HCT116 (cell line): ENCODE results near the gene HIP1R. TPM values are rescaled to one million over a fixed set of nuclear protein-coding genes. Genes with fewer than 3 reads are reported as not detected.

Source experiments
- ATAC-seq: fragments of 200-7000 bp; cut with Tn5 transposase; 2 replicates; pipeline ENCODE4 v1.9.1; 2020; ENCODE audit warnings: mild to moderate bottlenecking, moderate library complexity
- BruUV-seq: library from RNA; stranded (reverse); fragments of 400-500 nt; replicated peaks from 2 replicates; lab custom pipeline; 2021; lab: Mats Ljungman, UMichigan
- CTCF ChIA-PET: fragments of 300-600 bp; sonication (Branson Sonifier 250); formaldehyde crosslinking; loops from one replicate; lab custom pipeline; 2021; ENCODE audit warnings: antibody characterized with exemption; lab: Charles Lee
- POLR2A ChIA-PET: fragments of 300-600, 350-600 bp; sonication (Branson Sonifier 250); formaldehyde crosslinking; loops from one replicate; lab custom pipeline; 2021; ENCODE audit warnings: antibody characterized with exemption; lab: Charles Lee
- RAD21 ChIA-PET, 2 experiments: fragments of 300-600 bp; sonication (Branson Sonifier 250); formaldehyde crosslinking; loops; one replicate each; lab custom pipeline; 2023; ENCODE audit warnings: low total read pairs in 2 of 2; ENCODE audit not compliant: uncharacterized antibody in 2 of 2, unreplicated experiment in 2 of 2, low non-redundant PET in 1 of 2; lab: Charles Lee
- DNase-seq: peaks from one replicate; pipeline ENCODE4 v3.0.0-alpha.2; 2010; ENCODE audit warnings: low read depth, low spot score
- H2AFZ ChIP-seq: fragments of 200-600 bp; shearing (Covaris generic), sonication (generic); 2 replicates; pipeline ENCODE4 v1.6.1; 2017; ENCODE audit warnings: low read depth, mixed run types, mixed read lengths, antibody characterized with exemption, low read length; ENCODE audit not compliant: poor library complexity, severe bottlenecking
- H3K27ac ChIP-seq: 2 replicates; pipeline ENCODE4 v1.5.1; 2012; ENCODE audit warnings: low read depth, low read length
- H3K27me3 ChIP-seq: fragments of 200-600 bp; sonication (generic); 2 replicates; pipeline ENCODE4 v1.6.1; 2016; ENCODE audit warnings: mixed run types, low read length, mixed read lengths; ENCODE audit not compliant: insufficient read depth
- H3K36me3 ChIP-seq, 2 experiments: fragments of 200-500 bp in 1 of 2; fragments of 200-600 bp in 1 of 2; sonication (Bioruptor generic) in 1 of 2; sonication (generic) in 1 of 2; 2 replicates each; pipeline versions ENCODE4 v1.5.1 to v1.6.1; 2014 to 2016; ENCODE audit warnings: low read length in 2 of 2, inconsistent platforms in 1 of 2, mixed read lengths in 1 of 2, mixed run types in 1 of 2; ENCODE audit not compliant: insufficient read depth in 2 of 2, control insufficient read depth in 1 of 2
- H3K4me1 ChIP-seq, 2 experiments: fragments of 200-600 bp in 1 of 2; sonication (generic) in 1 of 2; 2 replicates each; pipeline versions ENCODE4 v1.5.1 to v1.6.1; 2012 to 2017; ENCODE audit warnings: low read length in 2 of 2, inconsistent platforms in 1 of 2, mild to moderate bottlenecking in 1 of 2, mixed read lengths in 1 of 2, mixed run types in 1 of 2, moderate library complexity in 1 of 2; ENCODE audit not compliant: insufficient read depth in 2 of 2, control insufficient read depth in 1 of 2
- H3K4me2 ChIP-seq: fragments of 200-600 bp; sonication (generic); 2 replicates; pipeline ENCODE4 v1.6.1; 2017; ENCODE audit warnings: mixed run types, low read length, mixed read lengths
- H3K4me3 ChIP-seq, 2 experiments: fragments of 200-600 bp in 1 of 2; sonication (generic) in 1 of 2; replicated peaks in 1 of 2; 2 replicates each; pipeline ENCODE4 v1.5.1; 2011 to 2016; ENCODE audit warnings: low read length in 2 of 2, control low read depth in 1 of 2, low read depth in 1 of 2, mild to moderate bottlenecking in 1 of 2, mixed read lengths in 1 of 2, mixed run types in 1 of 2
- H3K79me2 ChIP-seq: fragments of 200-600 bp; sonication (generic); 2 replicates; pipeline ENCODE4 v1.6.1; 2017; ENCODE audit warnings: mild to moderate bottlenecking, mixed run types, low read length, moderate library complexity, mixed read lengths; ENCODE audit not compliant: insufficient read depth
- H3K9ac ChIP-seq: fragments of 200-600 bp; sonication (generic); 2 replicates; pipeline ENCODE4 v1.6.1; 2016; ENCODE audit warnings: low read length, mixed read lengths
- H3K9me2 ChIP-seq: fragments of 200-600 bp; sonication (generic), shearing (Covaris generic); 2 replicates; pipeline ENCODE4 v1.6.1; 2017; ENCODE audit warnings: mixed run types, mild to moderate bottlenecking, moderate library complexity; ENCODE audit not compliant: insufficient read depth
- H3K9me3 ChIP-seq, 2 experiments: fragments of 200-500 bp in 1 of 2; fragments of 200-600 bp in 1 of 2; sonication (Bioruptor generic) in 1 of 2; sonication (generic) in 1 of 2; 2 replicates each; pipeline ENCODE4 v1.6.1; 2014 to 2017; ENCODE audit warnings: low read length in 2 of 2, mixed read lengths in 2 of 2, inconsistent platforms in 1 of 2, low read depth in 1 of 2, mild to moderate bottlenecking in 1 of 2, mixed run types in 1 of 2, moderate library complexity in 1 of 2; ENCODE audit not compliant: control insufficient read depth in 1 of 2, insufficient read depth in 1 of 2
- H4K20me1 ChIP-seq: fragments of 200-600 bp; sonication (generic), shearing (Covaris generic); 2 replicates; pipeline ENCODE4 v1.6.1; 2017; ENCODE audit warnings: mixed run types, mild to moderate bottlenecking, moderate library complexity; ENCODE audit not compliant: insufficient read depth
- CTCF ChIP-seq, 3 experiments: fragments of 200-600 bp in 1 of 3; sonication (generic) in 1 of 3; IDR thresholded peaks in 2 of 3; conservative IDR thresholded peaks in 1 of 3; 2 replicates each; pipeline ENCODE4 v1.5.1; 2012 to 2017; ENCODE audit warnings: low read depth in 2 of 3, low read length in 2 of 3, antibody characterized with exemption in 1 of 3, borderline replicate concordance in 1 of 3, control low read depth in 1 of 3, mild to moderate bottlenecking in 1 of 3, mixed read lengths in 1 of 3, mixed run types in 1 of 3, moderate library complexity in 1 of 3; ENCODE audit not compliant: insufficient read depth in 1 of 3
- EGR1 ChIP-seq: IDR thresholded peaks from 2 replicates; pipeline ENCODE4 v1.6.1; 2012; ENCODE audit warnings: low read depth
- EZH2phosphoT487 ChIP-seq: fragments of 200-600 bp; IDR thresholded peaks from 2 replicates; pipeline ENCODE4 v1.6.1; 2018; ENCODE audit warnings: antibody characterized with exemption, borderline replicate concordance
- POLR2AphosphoS5 ChIP-seq: IDR thresholded peaks from 2 replicates; pipeline ENCODE4 v1.6.1; 2011; ENCODE audit warnings: mild to moderate bottlenecking, low read depth, low read length, moderate library complexity
- RAD21 ChIP-seq: IDR thresholded peaks from 2 replicates; pipeline ENCODE4 v1.6.1; 2012; ENCODE audit warnings: low read depth, mild to moderate bottlenecking
- REST ChIP-seq: IDR thresholded peaks from 2 replicates; pipeline ENCODE4 v1.6.1; 2012; ENCODE audit warnings: low read depth
- TCF7L2 ChIP-seq: IDR thresholded peaks from 2 replicates; pipeline ENCODE4 v1.7.0; 2011; ENCODE audit warnings: borderline replicate concordance, inconsistent platforms; ENCODE audit not compliant: insufficient read depth, insufficient read length; ENCODE audit errors: extremely low read depth
- YY1 ChIP-seq: IDR thresholded peaks from 2 replicates; pipeline ENCODE4 v1.6.1; 2011; ENCODE audit warnings: low read length, low read depth, moderate library complexity, mild to moderate bottlenecking; ENCODE audit not compliant: insufficient replicate concordance; ENCODE audit errors: extremely low read depth
- ZFX ChIP-seq: fragments of 450-650 bp; IDR thresholded peaks from 2 replicates; pipeline ENCODE4 v1.6.1; 2017
- intact Hi-C: fragments of 100-400 bp; cut with micrococcal nuclease; formaldehyde crosslinking; loops from 2 replicates; pipeline ENCODE4 v1.10.0; 2022
- total RNA-seq: library from RNA; stranded (reverse); gene quantifications from one replicate; pipeline ENCODE4 v1.2.1, GENCODE V29; 2021; ENCODE audit not compliant: unreplicated experiment

Gene HIP1R
- total RNA-seq, 1 experiment from 2014 or later = 57.8 TPM

- Histone ChIP-seq H3K36me3 (no peaks in the 10 kb centered on the region), H3K27ac (peak overlapping the region; percentile 79), H3K9ac (peak overlapping the region; percentile 98), H3K27me3 (no peaks in the 10 kb centered on the region), H3K79me2 (peaks cover 65% of the 10 kb centered on the region), H4K20me1 (peaks cover 6% of the 10 kb centered on the region; the same call in 1 of the 2 replicates), H3K9me3 (no peaks in the 10 kb centered on the region), H2AFZ (no peak overlapping the region), H3K9me2 (no peaks in the 10 kb centered on the region), H3K4me3 (peak overlapping the region; percentile 91 to 93), H3K4me1 (peaks cover 51 to 74% of the 10 kb centered on the region in 2 experiments), H3K4me2 (peak overlapping the region; percentile 86)
- ChIA-PET CTCF (no interaction called here), POLR2A (no interaction called here), RAD21 (no interaction called here)
- TF ChIP-seq EGR1 (no peak), REST (no peak), ZFX (no peak), EZH2phosphoT487 (no peak), RAD21 (no peak), POLR2AphosphoS5 (no peak; the same call in 1 of the 2 replicates), YY1 (no peak), CTCF (IDR thresholded peaks at IDR 0.05 in 2 of 3, conservative IDR thresholded peaks at IDR 0.05 in 1 of 3; ENCODE audit: borderline replicate concordance in 1 of 3, insufficient read depth in 1 of 3, low read depth in 2 of 3, low read length in 2 of 3) (no peak; a peak in 1 of 6 replicates), TCF7L2 (no peak)
- ATAC-seq (peak; percentile 43), DNase-seq (no peak)
- no TSS peak for BruUV-seq
- intact Hi-C loops = no loop called here
Measured at GRCh38 chr12:122894193-122895121, 59.2 kb downstream of the HIP1R start.
